Measurements from ENCODE around the gene HRAS.
"Not testable (repeated sequence)": the region's sequence is repeated elsewhere in the genome, so short reads cannot be mapped to it uniquely, and the experiment has no call there.

Gene HRAS

DNA sequence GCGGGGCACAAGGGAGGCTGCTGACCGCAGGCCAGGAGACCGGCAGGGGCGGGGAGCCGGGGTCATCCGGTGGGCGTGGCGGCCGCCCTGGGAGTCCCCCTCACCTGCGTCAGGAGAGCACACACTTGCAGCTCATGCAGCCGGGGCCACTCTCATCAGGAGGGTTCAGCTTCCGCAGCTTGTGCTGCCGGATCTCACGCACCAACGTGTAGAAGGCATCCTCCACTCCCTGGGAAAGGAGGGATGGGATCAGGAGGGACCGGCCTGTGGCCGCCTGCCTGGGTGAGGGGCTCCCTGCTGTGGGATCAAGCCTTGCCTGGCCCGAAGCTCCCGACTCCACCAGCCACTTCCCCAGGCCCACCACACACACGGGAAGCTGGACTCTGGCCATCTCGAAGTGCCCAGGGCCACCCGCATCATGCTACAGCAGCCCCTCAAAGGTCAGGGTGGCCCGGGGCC, 2.8 kb downstream of the HRAS start:
- DNase-seq, result no peak

DNA sequence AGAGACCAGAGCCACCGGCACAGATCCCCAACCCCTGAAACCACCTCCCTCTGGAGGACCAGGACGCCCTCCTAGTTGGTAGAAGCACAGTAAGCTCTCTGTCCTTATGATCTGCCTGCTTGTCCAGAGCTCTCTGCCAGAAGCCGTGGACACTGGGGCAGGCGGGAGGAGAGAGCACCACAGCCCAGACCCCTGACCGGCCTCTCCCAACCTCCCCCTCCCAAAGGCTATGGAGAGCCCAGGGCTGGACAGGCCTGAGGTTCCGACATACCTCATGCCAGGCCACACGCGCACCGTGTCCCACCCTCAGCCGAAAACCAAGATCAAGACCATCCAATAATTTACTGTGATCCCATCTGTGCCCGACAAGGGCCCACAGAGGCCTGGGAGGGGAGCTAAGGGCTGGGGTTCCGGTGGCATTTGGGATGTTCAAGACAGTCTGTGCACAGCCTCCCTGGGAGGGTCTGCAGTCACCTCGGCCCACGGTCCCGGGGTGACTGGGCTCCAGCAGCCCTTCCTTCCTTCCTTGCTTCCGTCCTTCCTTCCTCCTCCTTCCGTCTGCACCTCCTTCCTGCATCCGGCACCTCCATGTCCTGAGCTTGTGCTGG, 3.4 kb downstream of the HRAS start:
- DNase-seq, result no peak

DNA sequence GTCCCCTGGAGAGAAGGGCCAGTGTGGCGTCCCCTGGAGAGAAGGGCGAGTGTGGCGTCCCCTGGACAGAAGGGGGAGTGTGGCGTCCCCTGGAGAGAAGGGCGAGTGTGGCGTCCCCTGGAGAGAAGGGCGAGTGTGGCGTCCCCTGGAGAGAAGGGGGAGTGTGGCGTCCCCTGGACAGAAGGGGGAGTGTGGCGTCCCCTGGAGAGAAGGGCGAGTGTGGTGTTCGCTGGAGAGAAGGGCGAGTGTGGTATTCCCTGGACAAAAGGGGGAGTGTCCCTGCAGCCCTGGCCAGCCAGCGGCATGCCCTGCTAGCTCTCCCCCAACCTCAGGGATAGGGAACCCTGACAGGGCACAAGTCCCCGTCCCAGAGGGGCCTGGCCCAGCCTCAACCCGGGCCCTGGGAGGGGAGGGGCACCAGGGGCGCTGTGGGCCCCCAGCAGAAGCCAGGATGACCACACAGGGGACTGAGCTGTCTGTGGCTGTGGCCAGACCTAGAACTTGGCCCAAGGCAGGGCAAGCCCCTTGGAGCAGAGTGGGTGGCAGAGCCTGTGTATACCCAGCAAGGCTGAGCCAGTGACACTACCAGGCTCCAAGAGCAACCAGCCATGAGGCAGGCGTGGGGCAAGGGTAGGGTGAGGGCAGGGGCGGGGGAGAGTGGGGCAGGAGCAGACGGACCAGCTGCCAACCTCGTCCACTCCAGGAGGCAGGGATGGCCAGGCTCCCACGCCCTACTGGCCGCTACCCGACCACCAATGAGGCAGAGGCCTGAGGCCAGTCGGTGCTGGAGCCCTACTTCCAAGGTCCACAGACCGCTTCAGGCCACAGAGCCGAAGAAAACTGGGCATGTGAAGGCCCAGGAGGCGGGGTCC, 4.2 kb downstream of the HRAS start:
- no peak for DNase-seq

DNA sequence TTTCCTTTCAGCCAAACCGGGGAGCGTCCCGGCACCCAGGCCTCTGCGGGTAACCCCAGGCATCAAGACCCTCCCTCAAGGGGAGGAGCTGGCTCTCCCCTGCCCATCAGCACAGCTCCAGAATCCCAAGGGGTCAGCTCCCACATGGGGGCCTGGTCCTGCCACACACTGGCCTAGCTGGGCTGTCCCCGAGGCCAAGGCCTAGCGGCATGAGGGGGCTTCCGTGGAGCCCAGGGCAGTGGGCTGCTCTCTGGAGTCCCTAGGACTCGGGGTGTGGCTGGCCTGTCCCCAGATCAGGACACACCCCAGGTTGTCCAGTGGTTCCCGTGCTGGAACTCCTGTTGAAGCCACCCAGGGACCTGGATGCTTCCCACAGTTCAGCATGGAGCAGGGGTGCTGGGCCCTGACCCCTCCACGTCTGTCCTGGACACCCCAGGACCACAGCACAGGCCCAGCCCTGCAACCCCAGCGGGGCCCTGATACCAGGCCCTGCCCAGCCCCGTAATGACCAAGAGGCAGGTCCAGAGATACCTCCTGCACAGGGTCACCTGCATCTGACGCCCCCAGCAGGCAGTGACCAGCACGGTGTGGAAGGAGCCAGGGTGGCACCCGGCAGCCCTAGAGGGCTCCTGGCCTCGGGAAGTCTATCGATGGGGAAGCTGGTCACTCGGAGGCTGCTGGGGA, 5.5 kb downstream of the HRAS start:
- no peak for DNase-seq

DNA sequence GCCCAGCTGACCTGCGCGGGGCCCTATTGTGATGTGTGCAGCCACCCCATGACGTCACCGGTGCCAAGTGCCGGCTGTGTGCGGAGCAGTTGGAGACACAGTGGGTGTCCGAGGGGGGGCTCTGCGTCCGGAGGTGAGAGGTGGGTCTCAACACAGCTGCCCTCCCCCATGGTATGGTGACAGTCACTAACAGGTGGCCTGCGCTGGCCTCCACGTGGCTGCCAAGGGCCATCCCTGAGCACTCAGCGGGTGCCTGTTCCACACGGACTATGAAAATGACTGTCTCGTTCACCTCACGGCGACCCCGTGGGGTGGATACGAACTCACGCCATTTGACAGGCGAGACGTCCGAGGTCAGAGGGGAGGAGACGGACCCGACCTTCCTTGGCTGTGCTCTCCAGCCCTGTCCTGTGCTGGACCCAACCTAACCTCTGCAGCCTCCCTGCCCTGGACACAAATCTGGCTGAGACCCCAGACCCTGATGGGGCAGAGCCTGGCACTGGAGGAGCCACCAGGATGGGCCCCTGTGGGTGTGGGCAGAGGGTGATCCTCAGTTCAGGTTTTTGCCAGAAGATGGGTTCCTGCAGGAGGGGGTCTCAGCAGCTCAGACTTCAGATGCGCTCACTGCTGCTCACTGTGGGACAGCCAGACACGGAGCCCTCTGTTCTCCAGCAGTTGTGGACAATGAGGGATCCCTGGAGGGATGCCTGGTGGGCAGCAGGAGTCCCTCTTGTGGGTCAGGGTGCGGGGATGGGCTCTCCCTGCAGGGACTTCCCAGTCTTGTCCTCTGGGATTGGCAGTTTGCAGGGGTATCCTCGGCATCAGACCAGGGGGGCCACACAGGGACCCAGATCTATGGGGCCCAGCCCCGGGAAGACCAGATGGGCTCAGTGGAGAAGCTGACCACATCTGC, 6.3 kb downstream of the HRAS start:
- no peak for DNase-seq

DNA sequence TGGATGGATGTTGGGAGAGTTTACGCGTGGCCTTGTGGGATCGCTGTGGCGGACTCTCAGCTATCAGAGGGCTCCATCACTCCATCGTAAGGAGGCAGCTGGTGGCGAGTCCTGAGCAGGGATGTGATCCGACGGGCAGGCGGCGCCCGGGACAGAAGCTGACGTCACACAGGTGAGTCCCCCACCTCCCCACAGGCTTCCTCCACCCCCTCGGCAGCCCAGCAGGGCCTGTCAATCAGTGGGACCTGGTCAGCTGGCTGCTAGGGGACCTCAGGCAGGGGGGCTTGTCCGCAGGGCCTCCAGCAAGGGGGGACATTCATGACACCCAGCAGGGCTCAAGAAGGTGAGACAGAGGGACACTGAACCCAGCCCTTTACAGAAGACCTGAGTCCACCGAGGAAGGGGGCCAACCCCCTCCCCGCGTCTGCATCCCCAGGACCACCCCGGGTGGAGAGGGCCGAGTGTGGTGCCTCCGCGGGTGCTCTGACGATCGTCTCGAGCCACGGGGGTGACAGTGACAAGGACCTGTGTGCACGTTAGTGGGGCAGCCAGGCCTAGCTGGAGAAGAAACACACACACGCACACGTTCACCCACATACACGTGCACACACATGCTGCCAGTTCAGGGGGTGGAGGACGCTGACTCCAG, 7.1 kb downstream of the HRAS start:
- DNase-seq, result no peak

DNA sequence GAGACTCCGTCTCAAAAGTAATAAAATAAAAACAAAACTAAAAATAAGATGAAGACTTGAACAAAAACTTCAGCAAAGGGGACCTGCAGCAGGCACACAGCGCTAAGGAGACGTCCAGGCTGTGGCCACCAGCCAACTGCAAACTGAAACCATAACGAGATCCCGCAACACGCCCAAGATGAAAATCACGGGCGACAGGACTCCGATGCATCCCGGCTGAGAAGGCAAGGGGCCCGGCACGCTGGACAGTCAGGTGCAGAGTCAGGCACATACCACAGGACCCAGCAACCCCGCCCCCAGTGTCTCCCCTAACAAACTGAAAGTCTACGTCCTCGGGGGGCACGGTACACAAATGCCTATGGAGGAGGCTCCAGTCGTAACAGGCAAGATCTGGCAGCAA, 9.2 kb downstream of the HRAS start:
- DNase-seq, result no peak

DNA sequence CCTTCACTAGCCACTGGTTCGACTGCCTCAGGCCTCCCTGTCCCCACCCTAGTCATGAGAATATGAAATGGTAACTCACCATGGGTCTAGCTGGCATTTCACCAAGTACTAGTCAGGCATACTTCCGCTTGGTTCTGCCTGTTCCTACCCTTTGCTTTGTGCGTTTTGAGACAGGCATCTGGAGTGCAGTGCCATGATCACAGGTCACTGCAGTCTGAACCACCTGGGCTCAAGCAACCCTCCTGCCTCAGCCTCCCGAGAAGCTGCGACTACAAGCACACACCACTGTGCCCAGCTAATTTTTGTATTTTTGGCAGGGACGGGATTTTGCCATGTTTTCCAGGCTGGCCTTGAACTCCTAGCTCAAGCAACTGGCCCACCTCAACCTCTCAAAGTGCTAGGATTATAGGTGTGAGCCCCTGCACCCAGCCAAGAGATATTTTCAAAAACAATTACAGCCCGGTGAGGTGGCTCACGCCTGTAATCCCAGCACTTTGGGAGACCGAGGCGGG, 14.1 kb downstream of the HRAS start:
- no peak for DNase-seq

DNA sequence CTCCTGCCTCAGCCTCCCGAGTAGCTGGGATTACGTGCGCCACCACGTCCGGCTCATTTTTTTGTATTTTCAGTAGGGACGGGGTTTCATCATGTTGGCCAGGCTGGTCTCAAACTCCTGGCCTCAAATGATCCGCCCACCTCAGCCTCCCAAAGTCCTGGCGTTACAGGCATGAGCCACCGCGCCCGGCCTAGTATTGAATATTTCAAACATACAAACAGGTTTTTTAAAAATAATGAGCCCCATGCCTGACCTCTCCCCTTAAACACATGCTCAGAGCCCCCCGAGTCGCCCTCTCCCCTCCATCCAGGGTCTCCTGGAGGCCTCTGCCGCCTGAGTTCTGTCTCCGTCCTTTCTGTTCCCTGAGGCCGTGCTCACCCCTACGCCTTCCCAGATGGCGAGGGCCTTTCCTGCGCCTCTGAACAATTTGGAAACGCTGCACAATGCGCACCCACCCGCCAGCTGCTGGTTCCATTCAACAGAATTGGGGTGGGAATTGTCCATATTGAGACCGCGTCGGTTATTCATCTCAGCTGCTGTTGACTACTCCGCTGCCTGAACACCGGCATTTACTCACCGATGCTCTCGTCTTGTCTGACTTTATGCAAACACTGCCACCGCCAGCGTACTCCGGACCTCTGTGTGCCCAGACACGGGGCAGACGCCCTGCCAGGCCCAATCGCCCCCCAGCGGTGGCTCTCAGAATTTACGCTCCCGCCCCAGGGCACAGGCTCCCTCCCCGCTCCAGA, 14.8 kb downstream of the HRAS start:
- DNase-seq, result no peak

DNA sequence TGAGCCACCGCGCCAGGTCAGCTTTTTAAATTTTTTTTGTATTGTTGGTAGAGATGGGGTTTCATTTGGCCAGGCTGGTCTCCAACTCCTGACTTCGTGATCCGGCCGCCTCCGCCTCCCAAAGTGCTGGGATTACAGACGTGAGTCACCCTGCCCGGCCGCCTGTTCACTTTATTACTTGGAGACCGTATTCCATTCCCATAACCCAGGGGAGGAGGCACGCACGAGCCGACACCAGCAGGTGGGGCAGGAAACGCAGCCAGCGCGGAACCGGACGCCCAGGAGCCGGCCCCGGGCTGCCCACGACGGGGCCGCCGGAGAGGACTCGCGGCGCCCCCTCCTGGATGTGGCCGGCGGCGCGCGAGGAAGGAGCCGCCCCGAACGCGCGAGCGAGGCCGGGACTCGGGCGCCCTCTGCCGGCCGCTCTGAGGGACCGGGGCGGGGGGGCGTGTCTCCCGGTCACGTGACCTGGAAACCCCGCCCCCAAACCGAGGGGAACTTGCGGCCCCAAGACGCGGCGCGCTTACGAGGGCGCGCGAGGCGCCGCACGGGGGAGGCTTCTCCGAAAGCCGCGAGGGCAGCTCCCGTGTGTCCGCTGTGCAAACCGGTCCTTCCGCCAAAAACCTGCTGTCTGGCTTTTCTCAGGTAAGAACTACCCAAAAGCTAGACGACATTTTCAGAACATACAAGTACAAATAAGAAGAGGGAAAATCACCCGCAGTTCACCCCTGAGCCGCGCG, 16.7 kb downstream of the HRAS start:
- DNase-seq, result no peak

DNA sequence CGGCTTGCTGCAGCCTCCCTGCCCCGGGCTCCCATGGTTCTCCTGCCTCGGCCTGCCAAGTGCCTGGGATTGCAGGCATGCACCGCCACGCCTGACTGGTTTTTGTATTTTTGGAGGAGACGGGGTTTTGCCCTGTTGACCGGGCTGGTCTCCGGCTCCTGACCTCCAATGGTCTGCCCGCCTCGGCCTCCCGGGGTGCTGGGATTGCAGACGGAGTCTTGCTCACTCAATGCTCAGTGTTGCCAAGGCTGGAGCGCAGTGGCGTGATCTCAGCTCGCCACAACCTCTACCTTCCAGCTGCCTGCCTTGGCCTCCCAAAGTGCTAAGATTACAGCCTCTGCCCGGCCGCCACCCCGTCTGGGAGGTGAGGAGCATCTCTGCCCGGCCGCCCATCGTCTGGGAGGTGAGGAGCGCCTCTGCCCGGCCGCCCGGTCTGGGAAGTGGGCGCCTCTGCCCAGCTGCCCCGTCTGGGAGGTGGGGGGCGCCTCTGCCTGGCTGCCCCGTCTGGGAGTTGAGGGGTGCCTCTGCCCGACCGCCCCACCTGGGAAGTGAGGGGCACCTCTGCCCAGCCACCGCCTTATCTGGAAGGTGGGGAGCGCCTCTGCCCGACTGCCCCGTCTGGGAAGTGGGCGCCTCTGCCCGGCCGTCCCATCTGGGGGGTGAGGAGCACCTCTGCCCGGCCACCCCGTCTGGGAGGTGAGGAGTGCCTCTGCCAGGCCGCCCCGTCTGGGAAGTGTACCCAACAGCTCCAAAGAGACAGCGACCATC, 18.3 kb downstream of the HRAS start:
- DNase-seq, result not testable (repeated sequence)

DNA sequence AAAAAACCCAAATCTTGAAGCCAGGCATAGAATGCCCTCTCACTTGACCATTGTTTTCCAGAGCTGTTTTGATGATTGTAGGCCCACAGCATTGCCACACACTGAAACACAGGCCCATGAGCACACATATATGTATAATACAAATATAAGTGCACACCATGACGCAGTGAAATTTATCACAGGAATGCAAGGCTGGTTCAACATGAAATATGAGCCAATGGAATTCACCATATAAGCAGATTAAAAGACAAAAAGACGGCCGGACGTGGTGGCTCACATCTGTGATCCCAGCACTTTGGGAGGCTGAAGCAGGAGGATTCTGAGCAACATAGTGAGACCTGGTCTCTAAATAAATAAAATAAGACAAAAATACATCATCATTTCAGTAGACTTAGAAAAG, 19.0 kb downstream of the HRAS start:
- DNase-seq, result no peak

DNA sequence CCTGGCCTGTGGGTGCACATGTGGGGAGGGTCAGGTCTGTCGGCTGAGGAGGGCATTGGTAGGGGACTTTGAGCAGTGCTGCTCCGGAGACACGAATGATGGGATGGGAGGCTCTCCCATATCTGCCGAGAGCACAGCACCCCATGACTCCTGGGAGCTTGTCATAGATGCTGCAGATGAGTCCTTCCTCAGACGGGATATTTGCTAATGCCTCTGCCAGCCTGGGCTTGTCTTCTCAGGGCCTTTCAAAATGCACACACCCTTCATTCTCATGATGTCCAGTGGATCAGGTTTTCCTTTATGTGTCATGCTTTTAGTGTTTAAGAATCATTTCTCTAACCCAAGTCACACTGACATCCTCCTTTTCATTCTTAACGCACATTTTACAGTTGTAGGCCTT, 20.2 kb downstream of the HRAS start:
- DNase-seq, result no peak

DNA sequence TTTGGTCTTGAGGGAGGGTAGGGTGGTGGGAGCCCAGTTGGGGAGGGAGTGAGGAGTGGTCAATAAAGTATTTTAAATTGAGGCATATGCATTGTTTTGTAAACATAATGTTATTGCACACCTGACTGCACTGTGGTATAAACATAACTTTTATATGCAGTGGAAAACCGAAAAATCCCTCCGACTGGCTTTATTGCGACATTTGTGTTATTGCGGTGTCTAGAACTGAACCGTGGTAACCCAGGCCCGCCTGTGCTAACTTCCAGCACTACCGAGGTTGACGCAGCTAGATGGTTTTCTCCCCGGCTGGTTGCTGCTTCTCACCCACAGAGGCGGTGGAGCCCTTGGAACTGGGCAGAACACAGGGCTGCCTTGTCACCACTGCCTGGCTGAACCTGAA, 20.8 kb downstream of the HRAS start:
- DNase-seq, result no peak

DNA sequence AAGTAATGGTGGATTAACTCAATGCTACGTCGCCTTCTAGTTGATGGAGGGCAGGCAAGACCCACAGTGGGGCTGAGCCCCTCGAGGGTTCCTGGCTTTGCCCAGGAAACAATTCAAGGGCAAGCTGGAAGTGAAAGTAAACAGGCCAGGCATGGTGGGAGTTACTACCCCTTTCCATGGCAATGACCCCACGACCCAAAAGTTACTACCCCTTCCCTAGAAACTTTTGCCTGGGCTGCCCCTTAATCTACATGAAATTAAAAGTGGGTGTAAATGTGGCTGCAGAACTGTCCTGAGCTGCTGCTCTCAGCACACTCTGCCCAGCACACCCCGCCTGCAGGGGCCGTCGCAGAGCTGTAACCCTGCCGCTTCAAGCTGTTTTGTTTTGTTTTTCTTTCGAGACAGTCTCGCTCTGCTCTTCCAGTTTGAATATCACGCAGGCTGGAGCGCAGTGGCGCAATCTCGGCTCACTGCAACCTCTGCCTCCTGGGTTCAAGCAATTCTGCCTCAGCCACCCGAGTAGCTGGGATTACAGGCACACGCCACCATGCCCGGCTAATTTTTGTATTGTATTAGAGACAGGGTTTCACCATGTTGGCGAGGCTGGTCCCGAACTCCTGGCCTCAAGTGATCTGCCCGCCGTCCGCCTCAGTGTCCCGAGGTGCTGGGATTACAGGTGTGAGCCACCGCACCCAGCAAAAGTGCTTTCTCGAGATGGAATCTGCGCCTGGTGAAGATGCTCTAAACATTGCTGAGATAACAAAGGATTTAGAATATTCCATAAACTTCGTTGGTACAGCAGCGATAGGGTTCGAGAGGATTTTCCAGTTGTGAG, 22.4 kb downstream of the HRAS start:
- DNase-seq, result no peak

DNA sequence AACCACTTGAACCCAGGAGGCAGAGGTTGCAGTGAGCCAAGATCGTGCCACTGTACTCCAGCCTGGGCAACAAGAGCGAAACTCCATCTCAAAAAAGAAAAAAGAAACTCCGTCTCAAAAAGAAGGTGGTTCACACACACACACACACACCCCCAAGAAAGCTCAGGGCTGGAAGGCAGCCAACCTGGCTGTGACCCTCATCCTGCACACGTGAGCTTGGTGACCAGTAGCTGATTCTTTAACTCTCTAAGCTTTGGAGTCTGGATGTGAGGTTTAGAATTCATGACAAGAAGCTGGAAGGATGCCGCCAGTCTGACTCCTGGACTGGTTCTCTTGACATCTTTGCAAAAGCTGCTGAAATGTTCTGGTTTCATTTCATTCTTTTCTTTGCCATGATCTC, 26.4 kb downstream of the HRAS start:
- DNase-seq, result no peak

DNA sequence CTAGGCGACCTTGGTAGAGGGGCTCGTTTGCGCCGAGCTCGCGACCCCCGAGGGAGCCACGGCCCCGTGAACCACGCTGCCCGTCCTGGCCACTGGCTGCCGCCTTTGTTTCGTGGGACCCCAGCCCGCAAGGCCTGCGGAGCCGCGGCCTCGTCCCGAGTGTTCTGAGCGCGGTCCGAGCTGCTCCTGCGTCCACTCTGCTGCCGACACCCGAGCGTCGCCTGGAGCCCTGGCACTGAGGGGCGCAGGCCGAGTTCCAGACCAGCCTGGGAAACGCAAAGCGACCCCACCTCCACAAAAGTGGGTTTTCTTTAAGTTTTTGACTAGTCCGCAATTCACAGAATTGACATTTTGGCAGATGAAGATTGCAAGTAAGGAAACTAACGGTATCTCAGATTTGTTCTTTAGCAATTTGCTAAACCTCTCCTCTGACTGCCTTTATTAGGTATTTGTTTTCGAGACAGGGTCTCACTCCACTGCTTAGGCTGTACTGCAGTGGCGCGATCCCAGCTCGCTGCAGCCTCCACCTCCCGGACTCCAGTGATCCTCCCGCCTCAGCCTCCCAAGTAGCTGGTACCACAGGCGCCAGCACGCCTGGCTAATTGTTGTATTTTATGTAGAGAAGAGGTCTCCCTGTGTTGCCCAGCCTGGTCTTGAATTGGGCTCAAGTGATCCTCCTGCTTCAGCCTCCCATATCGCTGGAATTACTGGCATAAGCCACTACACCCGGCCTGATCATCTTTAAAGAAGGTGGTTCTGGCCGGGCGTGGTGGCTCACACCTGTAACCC, 27.5 kb downstream of the HRAS start:
- no peak for DNase-seq
